HG03575 (cell line): ENCODE data around the gene CDK2AP2.

Experiments used
- ATAC-seq: cut with Tn5 transposase; IDR thresholded peaks from one replicate; pipeline ENCODE4 v1.9.1; 2021; ENCODE audit not compliant: unreplicated experiment, insufficient number of reproducible peaks, low FRiP score; ENCODE audit errors: extremely low read depth

CDK2AP2 gene

GRCh38 chr11:67505605-67506396 lies 2.2 kb downstream of the CDK2AP2 start:
- ATAC-seq: no peak

DNA sequence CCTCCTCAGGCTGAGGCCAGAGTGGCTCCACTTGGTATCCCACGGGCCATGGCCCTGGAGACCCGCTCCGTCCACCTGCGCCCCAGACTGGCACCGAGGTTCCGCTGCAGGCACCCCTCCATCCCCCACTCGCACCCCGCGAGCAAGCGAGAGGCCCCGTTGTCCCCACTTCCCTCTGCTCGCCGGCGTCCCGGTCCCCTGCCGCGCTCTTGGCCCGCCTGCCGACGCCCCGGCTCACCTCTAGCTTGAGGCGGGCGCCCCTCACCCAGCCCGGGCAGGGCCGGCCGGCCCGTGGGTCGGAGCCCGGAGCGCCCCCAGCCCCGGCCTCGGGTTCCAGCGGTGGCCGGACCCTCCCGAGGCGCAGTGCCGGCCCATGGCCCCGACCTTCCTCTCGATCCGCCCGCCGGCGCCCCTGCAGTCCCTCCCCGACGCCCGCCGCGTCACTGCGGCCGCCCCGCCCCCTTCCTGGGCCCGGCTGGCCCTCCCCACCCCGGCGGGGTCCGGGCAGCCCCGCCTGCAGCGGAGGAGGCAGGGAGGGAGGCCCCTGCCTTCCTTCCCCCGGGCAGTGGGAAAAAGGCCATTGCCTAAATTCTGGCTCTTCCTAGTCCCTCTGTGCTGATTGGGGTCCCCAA lies 2.9 kb downstream of the CDK2AP2 start, which contains the start of gene PITPNM1:
Gene PITPNM1, minus strand, starts transcription at position 414 of the 632 bp plus-strand sequence. CDS start 1,183 bp downstream, outside the sequence.
- no peak for ATAC-seq

DNA sequence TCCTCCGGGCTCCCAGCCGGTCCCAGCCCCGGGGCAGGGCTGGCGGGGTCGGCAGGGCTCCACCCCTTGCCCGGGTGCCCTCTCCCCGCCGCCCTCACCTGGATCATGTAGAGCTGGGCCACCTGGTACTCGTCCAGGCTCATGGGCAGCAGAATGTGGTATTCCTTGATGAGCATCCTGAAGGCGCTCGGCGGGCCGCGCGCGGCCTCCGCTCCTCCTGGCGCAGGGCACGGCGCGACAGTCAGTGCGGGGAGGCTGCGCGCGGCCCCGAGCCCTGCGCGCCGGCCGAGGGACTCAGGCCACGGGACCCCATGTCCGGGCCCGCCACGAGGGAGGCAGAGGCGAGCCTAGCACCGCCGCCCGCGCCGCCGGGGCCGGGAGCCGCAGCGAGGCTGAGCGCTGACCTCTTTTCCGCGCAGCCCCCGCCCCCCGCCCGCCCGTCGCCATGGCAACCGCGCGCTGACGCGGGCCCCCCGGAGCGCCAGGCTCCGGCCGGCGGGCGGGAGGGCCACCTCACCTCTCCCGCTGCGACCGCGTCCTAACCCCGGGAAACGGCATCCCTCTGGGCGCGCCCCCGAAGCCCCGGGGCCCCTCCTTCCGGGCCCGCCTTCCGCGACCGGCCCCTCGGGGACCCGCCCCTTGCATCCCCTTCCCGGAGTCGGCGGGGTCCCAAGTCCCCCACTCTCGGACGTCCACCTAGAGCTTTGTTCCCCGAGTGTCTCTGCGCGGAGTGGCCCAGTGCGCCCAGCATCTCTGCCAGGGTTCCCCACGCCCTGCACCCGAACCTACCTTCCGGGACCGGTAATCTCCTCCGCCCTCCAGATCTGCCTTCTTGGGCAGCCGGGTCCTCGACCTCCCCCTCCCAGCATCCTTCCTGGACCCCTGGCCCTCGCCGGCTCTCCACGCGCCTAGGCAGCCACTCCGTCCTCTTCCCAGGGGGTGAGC lies 3.7 kb downstream of the CDK2AP2 start:
- no peak for ATAC-seq

- ATAC-seq: no peak
Observed at GRCh38 chr11:67503119-67504004, 4.6 kb downstream of the CDK2AP2 start.

- ATAC-seq: no peak
Observed at GRCh38 chr11:67502328-67502979, 5.5 kb downstream of the CDK2AP2 start.

- no peak for ATAC-seq
Observed at GRCh38 chr11:67501854-67502253, 6.1 kb downstream of the CDK2AP2 start.

- no peak for ATAC-seq
Observed at GRCh38 chr11:67500831-67501715, 6.9 kb downstream of the CDK2AP2 start.

DNA sequence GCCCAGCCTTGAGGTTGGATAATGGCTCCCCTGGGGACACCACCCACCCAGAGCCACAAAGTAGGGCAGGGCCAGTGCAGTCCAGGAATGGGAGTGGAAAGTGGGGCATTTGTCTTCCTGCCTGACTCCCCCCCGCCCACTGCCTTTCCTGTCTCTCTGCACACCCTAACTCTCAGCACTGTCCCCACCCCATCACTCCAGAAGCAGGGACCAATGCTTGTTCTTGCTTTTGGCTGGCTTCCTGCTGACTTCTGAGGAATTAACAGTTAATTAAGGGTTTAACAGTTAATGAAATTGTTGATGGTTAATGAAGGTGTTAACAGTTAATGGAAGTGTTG lies 7.5 kb downstream of the CDK2AP2 start:
- no peak for ATAC-seq

- no peak for ATAC-seq
Observed at GRCh38 chr11:67499808-67500483, 8.0 kb downstream of the CDK2AP2 start.

- no peak for ATAC-seq
Observed at GRCh38 chr11:67498544-67498972, 9.4 kb downstream of the CDK2AP2 start.

GRCh38 chr11:67497656-67498291 lies 10.2 kb downstream of the CDK2AP2 start:
- ATAC-seq: no peak

- ATAC-seq: no peak
Observed at GRCh38 chr11:67496113-67496512, 11.8 kb downstream of the CDK2AP2 start.

DNA sequence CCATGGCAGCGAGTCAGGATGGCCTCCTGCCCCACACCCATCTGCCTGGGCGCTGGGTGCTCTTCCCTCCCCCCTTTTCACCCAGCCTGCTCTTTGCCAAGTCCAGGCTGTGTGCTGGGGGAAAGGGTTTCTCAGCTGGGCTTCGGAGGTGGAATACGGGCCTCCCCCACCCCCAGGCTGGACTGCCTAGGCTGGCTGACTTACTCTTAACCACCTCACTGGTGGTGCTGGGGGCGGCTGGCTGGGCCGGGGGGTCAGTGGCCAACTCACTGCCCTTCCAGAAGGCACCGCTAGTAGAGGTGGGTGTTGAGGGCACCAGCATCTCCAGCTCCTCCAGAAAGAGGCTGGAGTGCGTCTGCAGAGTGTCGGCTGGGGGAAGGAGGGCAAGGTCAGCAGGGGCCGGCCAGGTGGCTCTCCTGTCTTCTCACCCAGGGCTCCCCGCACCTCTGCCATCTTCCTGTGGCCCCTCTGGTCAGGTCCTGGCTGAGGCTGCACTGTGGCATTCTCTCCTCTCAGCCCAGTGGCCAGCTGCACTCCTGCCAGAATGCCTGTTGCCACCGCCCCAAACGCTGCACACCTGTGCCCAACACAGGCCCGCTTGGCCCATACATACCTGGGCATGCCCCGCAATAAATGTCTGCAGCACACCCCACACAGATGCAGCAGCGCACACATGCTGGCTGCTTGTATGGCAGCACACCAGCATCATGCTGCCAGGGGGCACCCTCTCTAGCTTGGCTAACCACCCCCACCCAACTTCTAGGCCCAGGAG lies 12.5 kb downstream of the CDK2AP2 start:
- no peak for ATAC-seq

DNA sequence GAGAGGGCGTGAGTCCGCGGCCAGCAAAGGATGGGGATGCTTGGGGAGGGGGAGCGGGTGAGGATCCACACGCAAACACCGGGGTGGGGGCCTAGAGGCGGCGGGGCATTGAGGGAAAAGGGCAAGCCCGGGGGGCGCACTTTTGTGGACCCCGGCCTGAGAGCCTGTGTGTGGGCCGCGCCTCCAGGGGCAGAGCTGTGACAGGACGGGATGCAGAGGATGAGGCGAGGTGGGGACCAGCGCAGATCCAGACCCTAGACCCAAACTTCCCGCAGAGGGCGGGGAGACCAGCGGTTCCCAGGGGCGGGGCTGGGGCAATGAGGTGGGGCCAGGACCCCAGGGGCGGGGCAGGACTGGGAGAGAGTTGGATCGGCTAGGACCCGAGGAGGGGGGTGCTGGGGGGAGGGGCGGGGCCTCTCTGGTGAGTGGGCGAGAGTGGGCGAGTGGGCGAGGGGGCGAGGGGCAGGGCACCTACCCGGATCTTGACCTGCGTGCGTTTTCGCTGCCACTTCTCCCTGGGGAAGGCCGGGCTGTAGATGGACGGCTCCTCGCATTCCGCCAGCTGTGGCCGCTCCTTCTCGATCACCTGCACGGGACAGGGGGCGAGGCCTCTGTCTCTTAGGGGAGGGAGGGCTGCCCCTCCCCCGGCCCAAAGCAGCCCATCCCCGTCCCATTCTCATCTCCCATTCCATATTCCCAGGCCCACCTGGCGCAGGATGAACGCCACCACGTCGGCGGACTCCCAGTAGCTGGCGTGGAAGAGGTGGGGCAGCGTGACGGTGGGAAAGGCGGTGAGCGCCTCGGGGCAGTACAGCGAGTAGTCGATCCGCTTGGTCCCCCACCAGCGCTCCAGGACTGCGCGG lies 13.4 kb downstream of the CDK2AP2 start:
- ATAC-seq: no peak
